ENCODE measurements around the gene LYRM4.

Gene LYRM4

GRCh38 chr6:5138995-5139827, 121.5 kb downstream of the LYRM4 start:
- no peak overlapping the region for H3K27ac ChIP-seq (ENCODE audit: low read length)
- peak overlapping the region; percentile 25; the same call in 1 of the 2 replicates for H3K4me3 ChIP-seq (ENCODE audit: low read length)
- H3K9ac ChIP-seq (ENCODE audit: low read depth, low read length): no peak overlapping the region
- H3K4me1 ChIP-seq (ENCODE audit: insufficient read depth, low read length): peaks cover 12% of the 10 kb centered on the region
- no peaks in the 10 kb centered on the region for H3K9me3 ChIP-seq (ENCODE audit: insufficient read depth, low read depth, low read length)
- H3K27me3 ChIP-seq (ENCODE audit: insufficient read depth, low read length): no peaks in the 10 kb centered on the region
- no peaks in the 10 kb centered on the region for H3K36me3 ChIP-seq (ENCODE audit: insufficient read depth, low read depth, low read length)

- no peaks in the 10 kb centered on the region for H3K36me3 ChIP-seq (ENCODE audit: insufficient read depth, low read depth, low read length)
Measured at GRCh38 chr6:5136851-5137250, 123.9 kb downstream of the LYRM4 start.

GRCh38 chr6:5135788-5136376, 124.9 kb downstream of the LYRM4 start:
- peaks cover 44% of the 10 kb centered on the region for H3K4me1 ChIP-seq (ENCODE audit: insufficient read depth, low read length)
- no peak overlapping the region for H3K4me3 ChIP-seq (ENCODE audit: low read length)
- H3K9me3 ChIP-seq (ENCODE audit: insufficient read depth, low read depth, low read length): no peaks in the 10 kb centered on the region
- no peaks in the 10 kb centered on the region for H3K27me3 ChIP-seq (ENCODE audit: insufficient read depth, low read length)
- no peaks in the 10 kb centered on the region for H3K36me3 ChIP-seq (ENCODE audit: insufficient read depth, low read depth, low read length)
- no peak overlapping the region for H3K9ac ChIP-seq (ENCODE audit: low read depth, low read length)
- H3K27ac ChIP-seq (ENCODE audit: low read length): no peak overlapping the region

More at GRCh38 chr6:5136851-5137250, 123.9 kb downstream of the LYRM4 start:
- Histone ChIP-seq H3K4me1 (ENCODE audit: insufficient read depth, low read length) (peaks cover 34% of the 10 kb centered on the region), H3K27ac (ENCODE audit: low read length) (no peak overlapping the region), H3K9me3 (ENCODE audit: insufficient read depth, low read depth, low read length) (no peaks in the 10 kb centered on the region), H3K4me3 (ENCODE audit: low read length) (no peak overlapping the region), H3K27me3 (ENCODE audit: insufficient read depth, low read length) (no peaks in the 10 kb centered on the region), H3K9ac (ENCODE audit: low read depth, low read length) (no peak overlapping the region)

GRCh38 chr6:5133943-5134342, 126.8 kb downstream of the LYRM4 start:
- no peaks in the 10 kb centered on the region for H3K36me3 ChIP-seq (ENCODE audit: insufficient read depth, low read depth, low read length)
- H3K27me3 ChIP-seq (ENCODE audit: insufficient read depth, low read length): no peaks in the 10 kb centered on the region
- no peak overlapping the region for H3K4me3 ChIP-seq (ENCODE audit: low read length)
- H3K9ac ChIP-seq (ENCODE audit: low read depth, low read length): no peak overlapping the region
- peaks cover 41% of the 10 kb centered on the region for H3K4me1 ChIP-seq (ENCODE audit: insufficient read depth, low read length)
- no peak overlapping the region for H3K27ac ChIP-seq (ENCODE audit: low read length)
- H3K9me3 ChIP-seq (ENCODE audit: insufficient read depth, low read depth, low read length): no peaks in the 10 kb centered on the region

GRCh38 chr6:5132731-5133130, 128.0 kb downstream of the LYRM4 start:
- H3K9ac ChIP-seq (ENCODE audit: low read depth, low read length): peak overlapping the region; percentile 12; the same call in 1 of the 2 replicates
- no peaks in the 10 kb centered on the region for H3K9me3 ChIP-seq (ENCODE audit: insufficient read depth, low read depth, low read length)
- H3K36me3 ChIP-seq (ENCODE audit: insufficient read depth, low read depth, low read length): no peaks in the 10 kb centered on the region
- no peaks in the 10 kb centered on the region for H3K27me3 ChIP-seq (ENCODE audit: insufficient read depth, low read length)
- H3K27ac ChIP-seq (ENCODE audit: low read length): peak overlapping the region; percentile 11
- peak overlapping the region; percentile 53 for H3K4me3 ChIP-seq (ENCODE audit: low read length)
- H3K4me1 ChIP-seq (ENCODE audit: insufficient read depth, low read length): peaks cover 38% of the 10 kb centered on the region

GRCh38 chr6:5130135-5130866, 130.4 kb downstream of the LYRM4 start:
- Histone ChIP-seq H3K27ac (ENCODE audit: low read length) (no peak overlapping the region), H3K9me3 (ENCODE audit: insufficient read depth, low read depth, low read length) (no peaks in the 10 kb centered on the region), H3K9ac (ENCODE audit: low read depth, low read length) (peak overlapping the region; percentile 5; the same call in 1 of the 2 replicates), H3K4me3 (ENCODE audit: low read length) (no peak overlapping the region), H3K4me1 (ENCODE audit: insufficient read depth, low read length) (peaks cover 40% of the 10 kb centered on the region), H3K36me3 (ENCODE audit: insufficient read depth, low read depth, low read length) (no peaks in the 10 kb centered on the region), H3K27me3 (ENCODE audit: insufficient read depth, low read length) (no peaks in the 10 kb centered on the region)

GRCh38 chr6:5128351-5128750, 132.4 kb downstream of the LYRM4 start:
- H3K27ac ChIP-seq (ENCODE audit: low read length): no peak overlapping the region

GRCh38 chr6:5127106-5127687, 133.6 kb downstream of the LYRM4 start:
- no peak overlapping the region for H3K4me3 ChIP-seq (ENCODE audit: low read length)
- no peaks in the 10 kb centered on the region for H3K9me3 ChIP-seq (ENCODE audit: insufficient read depth, low read depth, low read length)
- no peaks in the 10 kb centered on the region for H3K36me3 ChIP-seq (ENCODE audit: insufficient read depth, low read depth, low read length)
- peaks cover 22% of the 10 kb centered on the region for H3K4me1 ChIP-seq (ENCODE audit: insufficient read depth, low read length)
- no peak overlapping the region for H3K27ac ChIP-seq (ENCODE audit: low read length)
- no peak overlapping the region for H3K9ac ChIP-seq (ENCODE audit: low read depth, low read length)
- no peaks in the 10 kb centered on the region for H3K27me3 ChIP-seq (ENCODE audit: insufficient read depth, low read length)

More at GRCh38 chr6:5128351-5128750, 132.4 kb downstream of the LYRM4 start:
- Histone ChIP-seq H3K9me3 (ENCODE audit: insufficient read depth, low read depth, low read length) (no peaks in the 10 kb centered on the region), H3K4me3 (ENCODE audit: low read length) (no peak overlapping the region), H3K36me3 (ENCODE audit: insufficient read depth, low read depth, low read length) (no peaks in the 10 kb centered on the region), H3K9ac (ENCODE audit: low read depth, low read length) (no peak overlapping the region), H3K27me3 (ENCODE audit: insufficient read depth, low read length) (no peaks in the 10 kb centered on the region), H3K4me1 (ENCODE audit: insufficient read depth, low read length) (peaks cover 32% of the 10 kb centered on the region)

- no peaks in the 10 kb centered on the region for H3K27me3 ChIP-seq (ENCODE audit: insufficient read depth, low read length)
- H3K36me3 ChIP-seq (ENCODE audit: insufficient read depth, low read depth, low read length): no peaks in the 10 kb centered on the region
- H3K4me3 ChIP-seq (ENCODE audit: low read length): no peak overlapping the region
- H3K9ac ChIP-seq (ENCODE audit: low read depth, low read length): no peak overlapping the region
- peaks cover 12% of the 10 kb centered on the region; the same call in 1 of the 2 replicates for H3K4me1 ChIP-seq (ENCODE audit: insufficient read depth, low read length)
- no peak overlapping the region for H3K27ac ChIP-seq (ENCODE audit: low read length)
- no peaks in the 10 kb centered on the region for H3K9me3 ChIP-seq (ENCODE audit: insufficient read depth, low read depth, low read length)
Measured at GRCh38 chr6:5126214-5126613, 134.5 kb downstream of the LYRM4 start.

DNA sequence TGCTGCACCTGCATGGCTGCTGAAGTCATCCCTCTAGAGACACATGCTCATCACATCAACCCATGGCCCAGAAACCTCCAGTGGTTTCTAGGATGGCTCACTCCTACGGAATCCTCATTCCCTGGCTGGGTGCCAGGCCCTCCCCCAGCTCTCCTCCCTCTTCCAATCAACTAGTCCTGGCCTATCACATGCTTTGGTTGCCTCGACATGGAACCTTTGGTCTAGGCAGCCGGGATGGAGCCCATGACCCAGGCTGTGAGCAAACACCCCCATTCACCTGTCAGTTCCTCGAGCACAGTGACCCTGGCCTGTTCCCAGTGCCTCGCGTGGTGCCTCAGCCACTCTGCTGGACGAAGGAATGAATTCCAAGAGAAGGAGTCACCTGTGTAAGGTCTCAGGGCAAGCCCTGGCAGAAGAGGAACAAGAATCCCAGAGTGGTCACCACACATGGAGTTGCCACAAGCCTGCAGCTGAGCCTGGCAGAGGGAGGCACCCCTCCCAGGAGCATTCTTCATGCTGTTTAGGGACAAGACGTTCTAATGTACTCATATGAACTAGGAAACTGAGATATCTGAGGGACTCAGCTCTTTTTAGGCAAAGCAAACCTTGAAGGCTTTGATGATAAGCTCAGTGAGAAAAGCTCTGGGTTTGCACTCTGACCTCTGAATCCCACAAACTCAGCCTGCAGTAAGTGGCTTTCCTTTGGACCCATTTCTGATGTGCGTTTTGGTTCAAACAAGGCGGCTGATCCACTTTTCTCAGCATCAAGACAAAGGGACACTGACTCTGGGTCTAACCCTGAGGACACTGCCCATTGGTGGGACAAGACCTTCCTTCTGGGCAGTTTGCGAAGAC, 135.4 kb downstream of the LYRM4 start:
- no peak overlapping the region for H3K4me3 ChIP-seq (ENCODE audit: low read length)
- H3K27me3 ChIP-seq (ENCODE audit: insufficient read depth, low read length): no peaks in the 10 kb centered on the region
- H3K4me1 ChIP-seq (ENCODE audit: insufficient read depth, low read length): peaks cover 6% of the 10 kb centered on the region; the same call in 1 of the 2 replicates
- H3K9me3 ChIP-seq (ENCODE audit: insufficient read depth, low read depth, low read length): peaks cover 4% of the 10 kb centered on the region; the same call in 1 of the 2 replicates
- H3K27ac ChIP-seq (ENCODE audit: low read length): no peak overlapping the region
- no peak overlapping the region for H3K9ac ChIP-seq (ENCODE audit: low read depth, low read length)
- H3K36me3 ChIP-seq (ENCODE audit: insufficient read depth, low read depth, low read length): no peaks in the 10 kb centered on the region

Data from iPS-20b (cell line).